Psoas muscle (tissue), 8 donors: ENCODE results near the gene GTSF1L. TPM values are rescaled to one million over a fixed set of nuclear protein-coding genes. Genes with fewer than 3 reads are reported as not detected.

Source experiments
- ATAC-seq, 4 donors: fragments of 200-7000 bp; cut with Tn5 transposase; one replicate each; pipeline ENCODE4 v1.9.1; 2020; ENCODE audit warnings: moderate library complexity in 3 of 4, mild to moderate bottlenecking in 2 of 4
- DNase-seq, 2 donors: peaks; one replicate each; pipeline ENCODE4 v3.0.0-alpha.2; 2020
- H3K27ac ChIP-seq: fragments of 200-600 bp; one replicate; pipeline ENCODE4 v1.8.0; 2022
- H3K27me3 ChIP-seq, 3 donors: fragments of 200-600 bp in 1 of 3; one replicate each; pipeline versions ENCODE4 v1.6.1 to v1.8.0; 2013 to 2022; ENCODE audit warnings: low read length in 2 of 3, mild to moderate bottlenecking in 2 of 3, moderate library complexity in 1 of 3; ENCODE audit not compliant: insufficient read depth in 3 of 3
- H3K36me3 ChIP-seq, 2 donors: fragments of 200-600 bp in 1 of 2; one replicate each; pipeline versions ENCODE4 v1.6.1 to v1.8.0; 2013 to 2022; ENCODE audit warnings: low read depth in 1 of 2, mild to moderate bottlenecking in 1 of 2, moderate library complexity in 1 of 2; ENCODE audit not compliant: insufficient read depth in 1 of 2
- H3K4me1 ChIP-seq: fragments of 200-600 bp; one replicate; pipeline ENCODE4 v1.8.0; 2022
- H3K4me3 ChIP-seq: fragments of 200-600 bp; one replicate; pipeline ENCODE4 v1.8.0; 2022; ENCODE audit warnings: mild to moderate bottlenecking
- H3K9me3 ChIP-seq: fragments of 200-600 bp; one replicate; pipeline ENCODE4 v1.8.0; 2022
- WGBS, 3 donors: extraction: QIAGEN DNeasy Blood & Tissue Kit; methylation state at CpG; one replicate each; pipeline versions ENCODE4 v1.1.6 to v1.1.7; 2013; 5-methylcytosine and 5-hydroxymethylcytosine counted together
- intact Hi-C, 2 donors: fragments of 100-400 bp; cut with DNase I; formaldehyde crosslinking; loops; one replicate each; pipeline versions ENCODE4 v1.11.0 to v1.14.2; 2022
- polyA plus RNA-seq, 3 donors: library from polyadenylated mRNA; stranded (reverse); fragments of 200-250 nt; gene quantifications; one replicate each; pipeline ENCODE4 v1.2.3, GENCODE V29; 2013
- total RNA-seq, 4 donors: library from RNA; stranded (reverse); fragmentation: NEBNext Ultra II Directional in 2 of 4; extraction: Animal tissue kit (Norgen Biotek cat#: 25700) in 2 of 4; gene quantifications; one replicate each; pipeline versions ENCODE4 v1.2.1 to v1.2.4, GENCODE V29; 2021 to 2023
- TF ChIP-seq, protein P1 (sequence below): fragments of 200-600 bp; IDR thresholded peaks from one replicate; pipeline ENCODE4 v1.8.0; 2022; ENCODE audit warnings: antibody characterized with exemption
- donor health status: healthy with polysubstance abuse.
- donor health status: DM: no; HTN: no; CAD: no; lungs with moderate emphysema.
- donor health status: Bipolar disorder and iron deficiency.
- donor health status: healthy.
- donor health status: DM: yes; HTN: yes; CAD: no.
- donor health status: DM: no; HTN: no; CAD: no.
- donor health status: DM: no; HTN: no; CAD: no.
- donor health status: DM: yes; HTN: yes; CAD: no.

Gene GTSF1L
- total and polyA plus RNA-seq, 7 donors, result not detected

DNA sequence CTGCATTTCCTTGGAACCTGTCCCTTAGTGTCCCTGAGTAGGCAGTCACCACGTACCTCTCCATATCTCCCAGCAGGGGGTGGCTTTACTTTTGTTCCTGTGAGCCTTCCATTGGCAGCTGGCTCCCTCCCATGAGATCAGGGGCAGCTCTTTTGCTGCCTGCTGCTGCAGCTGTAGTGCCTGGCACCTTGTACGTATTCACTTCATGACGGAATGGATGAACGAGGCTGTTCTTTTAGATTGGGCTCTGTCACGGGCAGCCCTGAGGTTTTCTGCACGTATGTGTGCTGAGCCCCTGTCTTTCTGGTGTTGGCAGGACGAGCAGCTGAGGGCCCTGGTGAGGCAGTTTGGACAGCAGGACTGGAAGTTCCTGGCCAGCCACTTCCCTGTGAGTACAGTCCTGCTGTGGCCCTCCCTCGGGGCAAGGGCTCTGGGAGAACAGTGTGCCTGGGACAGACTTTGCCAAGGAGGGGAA, 45.3 kb downstream of the GTSF1L start:
- intact Hi-C loops, result no loop called here
- Histone ChIP-seq H3K27ac (no peak overlapping the region), H3K4me3 (no peak overlapping the region)

DNA sequence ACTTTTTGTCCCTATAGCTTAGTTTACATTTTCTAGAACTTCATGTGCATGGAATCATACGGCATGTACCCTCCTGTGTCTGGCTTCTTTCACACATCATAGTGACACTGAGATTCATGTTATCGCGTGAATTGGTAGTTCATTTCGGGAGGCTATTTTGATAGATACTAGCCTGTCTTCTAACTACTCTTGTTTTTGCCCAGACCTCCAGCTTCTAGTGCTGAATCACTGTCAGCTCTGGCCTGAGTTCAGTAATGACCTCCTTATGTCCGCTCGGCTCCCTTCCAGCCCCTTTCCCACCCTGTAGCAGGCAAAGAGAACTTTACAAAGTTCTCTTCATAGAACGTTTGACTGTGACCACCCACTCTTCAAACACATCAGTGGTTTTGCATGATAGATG, 45.8 kb downstream of the GTSF1L start:
- Histone ChIP-seq H3K27ac (no peak overlapping the region), H3K4me3 (no peak overlapping the region), H3K4me1 (no peaks in the 10 kb centered on the region), H3K27me3 (peaks cover 0 to 3% (median 0%) of the 10 kb centered on the region in 3 donors), H3K9me3 (no peaks in the 10 kb centered on the region), H3K36me3 (no peaks in the 10 kb centered on the region)
- intact Hi-C loops, result no loop called here
- DNase-seq (no peak), ATAC-seq (no peak)
- WGBS, 3 donors, result 62 to 76% (median 75%) methylated on average over 7 of the region's 7 CpGs
- TF ChIP-seq, protein P1, sequence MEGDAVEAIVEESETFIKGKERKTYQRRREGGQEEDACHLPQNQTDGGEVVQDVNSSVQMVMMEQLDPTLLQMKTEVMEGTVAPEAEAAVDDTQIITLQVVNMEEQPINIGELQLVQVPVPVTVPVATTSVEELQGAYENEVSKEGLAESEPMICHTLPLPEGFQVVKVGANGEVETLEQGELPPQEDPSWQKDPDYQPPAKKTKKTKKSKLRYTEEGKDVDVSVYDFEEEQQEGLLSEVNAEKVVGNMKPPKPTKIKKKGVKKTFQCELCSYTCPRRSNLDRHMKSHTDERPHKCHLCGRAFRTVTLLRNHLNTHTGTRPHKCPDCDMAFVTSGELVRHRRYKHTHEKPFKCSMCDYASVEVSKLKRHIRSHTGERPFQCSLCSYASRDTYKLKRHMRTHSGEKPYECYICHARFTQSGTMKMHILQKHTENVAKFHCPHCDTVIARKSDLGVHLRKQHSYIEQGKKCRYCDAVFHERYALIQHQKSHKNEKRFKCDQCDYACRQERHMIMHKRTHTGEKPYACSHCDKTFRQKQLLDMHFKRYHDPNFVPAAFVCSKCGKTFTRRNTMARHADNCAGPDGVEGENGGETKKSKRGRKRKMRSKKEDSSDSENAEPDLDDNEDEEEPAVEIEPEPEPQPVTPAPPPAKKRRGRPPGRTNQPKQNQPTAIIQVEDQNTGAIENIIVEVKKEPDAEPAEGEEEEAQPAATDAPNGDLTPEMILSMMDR, result no peak

More for the DNA sequence above, 45.3 kb downstream of the GTSF1L start:
- no peaks in the 10 kb centered on the region for H3K4me1 ChIP-seq
- no peaks in the 10 kb centered on the region for H3K9me3 ChIP-seq
- ATAC-seq (no peak), DNase-seq (no peak)
- H3K27me3 ChIP-seq, result peaks cover 0 to 3% (median 0%) of the 10 kb centered on the region in 3 donors
- 14 to 30% (median 23%) methylated on average over 8 of the region's 8 CpGs for WGBS, 3 donors
- H3K36me3 ChIP-seq, result no peaks in the 10 kb centered on the region
- TF ChIP-seq, protein P1, result no peak

DNA sequence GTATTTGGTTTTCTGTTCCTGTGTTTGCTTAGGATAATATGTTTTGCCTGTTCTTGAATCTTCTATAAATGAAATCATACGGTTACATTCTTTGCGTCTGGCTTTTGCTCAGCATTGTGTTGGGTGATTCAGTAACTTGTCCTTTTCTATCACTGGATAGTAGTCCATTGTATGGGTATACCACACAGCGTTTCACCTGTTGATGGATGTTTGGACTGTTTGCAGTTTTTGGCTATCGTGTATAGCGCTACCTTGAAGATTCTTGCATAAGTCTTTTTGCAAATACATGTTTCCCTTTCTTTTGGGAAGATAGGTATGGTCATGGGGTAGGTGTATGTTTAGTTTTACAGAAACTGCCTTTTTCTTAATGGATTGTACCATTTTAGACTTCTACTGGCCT, 50.4 kb downstream of the GTSF1L start:
- 94 to 98% (median 96%) methylated on average over 5 of the region's 5 CpGs for WGBS, 3 donors
- Histone ChIP-seq H3K27ac (no peak overlapping the region), H3K4me3 (no peak overlapping the region), H3K9me3 (no peaks in the 10 kb centered on the region), H3K4me1 (no peaks in the 10 kb centered on the region), H3K36me3 (no peaks in the 10 kb centered on the region), H3K27me3 (peaks cover 0 to 6% (median 0%) of the 10 kb centered on the region in 3 donors)
- no peak for DNase-seq
- no peak for ATAC-seq
- intact Hi-C loops, result no loop called here
- TF ChIP-seq, protein P1, result no peak

Other genes starting within 250 kb of the GTSF1L start
- 1 to 10 TPM; 2.2 to 4.2 (median 3.5) TPM for gene L3MBTL1, start 219.3 kb downstream of the GTSF1L start, total RNA-seq
- gene L3MBTL1, start 219.3 kb downstream of the GTSF1L start, polyA plus RNA-seq, result 1 to 10 TPM in 2 of 3 donors, under 1 TPM in 1; 0.82 to 4.3 (median 1.4) TPM
- gene SGK2, start 168.0 kb downstream of the GTSF1L start, total RNA-seq, result under 1 TPM in 1 of 4 donors, not detected in 3; 0.13 TPM
- gene SGK2, start 168.0 kb downstream of the GTSF1L start, polyA plus RNA-seq, result under 1 TPM; 0.04 to 0.53 (median 0.16) TPM
- gene IFT52, start 136.1 kb downstream of the GTSF1L start, total RNA-seq, result 1 to 10 TPM; 2.5 to 5.3 (median 3.7) TPM
- 1 to 10 TPM; 2.9 to 4.9 (median 3.0) TPM for gene IFT52, start 136.1 kb downstream of the GTSF1L start, polyA plus RNA-seq
- under 1 TPM in 1 of 4 donors, not detected in 3; 0.17 TPM for gene MYBL2, start 59.9 kb downstream of the GTSF1L start, total RNA-seq
- under 1 TPM in 2 of 3 donors, not detected in 1; 0.05 to 0.10 TPM for gene MYBL2, start 59.9 kb downstream of the GTSF1L start, polyA plus RNA-seq
- gene TOX2, start 187.8 kb upstream of the GTSF1L start, total RNA-seq, result under 1 TPM; 0.20 to 0.53 (median 0.35) TPM
- gene TOX2, start 187.8 kb upstream of the GTSF1L start, polyA plus RNA-seq, result under 1 TPM; 0.06 to 0.51 (median 0.39) TPM